ENCODE data around the gene SLC26A9.

The SLC26A9 gene

GRCh38 chr1:205974712-205975111, 31.5 kb upstream of the SLC26A9 start:
- no peaks in the 10 kb centered on the region for H3K27me3 ChIP-seq (replicated peaks; ENCODE audit: control insufficient read depth, insufficient read depth, low read length, poor library complexity, severe bottlenecking)
- H3K9me3 ChIP-seq (ENCODE audit: control insufficient read depth, low read length), result no peaks in the 10 kb centered on the region
- no peaks in the 10 kb centered on the region for H3K4me1 ChIP-seq (ENCODE audit: control insufficient read depth, insufficient read depth, low read length, poor library complexity, severe bottlenecking)
- H3K27ac ChIP-seq (ENCODE audit: insufficient read depth, low read length, poor library complexity, severe bottlenecking), result no peak overlapping the region
- no peaks in the 10 kb centered on the region for H3K36me3 ChIP-seq (ENCODE audit: control insufficient read depth, insufficient read depth, low read length)
- no peak overlapping the region for H3K4me3 ChIP-seq (ENCODE audit: insufficient read depth, low read depth, low read length, poor library complexity, severe bottlenecking)
- DNase-seq, result no peak

DNA sequence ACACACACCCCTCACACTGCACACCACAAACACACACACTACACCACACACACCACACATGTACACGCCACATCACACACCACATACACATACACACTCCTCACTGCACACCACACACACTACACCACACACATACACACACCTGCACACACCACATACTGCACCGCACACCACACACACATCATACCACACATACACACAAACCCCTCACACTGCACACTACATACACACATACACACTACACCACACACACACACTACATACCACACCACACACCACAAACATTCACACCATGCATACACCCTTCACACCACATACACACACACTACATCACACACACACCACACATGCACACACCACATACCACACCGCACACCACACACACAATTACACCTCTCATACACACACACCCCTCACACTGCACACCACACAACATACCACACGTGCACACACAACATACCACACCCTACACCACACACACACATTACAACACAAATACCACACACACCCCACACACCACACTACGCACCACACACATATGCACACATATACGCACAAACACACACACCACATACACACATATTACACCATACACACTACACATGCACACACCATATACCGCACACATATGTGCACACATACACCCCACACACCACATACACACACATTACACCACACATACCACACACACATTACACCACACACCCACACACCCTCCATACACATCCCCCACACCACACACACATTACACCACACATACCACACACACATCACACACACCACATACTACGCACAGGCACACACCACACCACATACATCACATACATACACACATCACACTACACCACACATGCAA, 30.3 kb upstream of the SLC26A9 start:
- no peak overlapping the region for H3K4me3 ChIP-seq (ENCODE audit: insufficient read depth, low read depth, low read length, poor library complexity, severe bottlenecking)
- no peak for DNase-seq

GRCh38 chr1:205972491-205973168, 29.4 kb upstream of the SLC26A9 start:
- DNase-seq, result no peak

More for the DNA sequence above, 30.3 kb upstream of the SLC26A9 start:
- no peaks in the 10 kb centered on the region for H3K4me1 ChIP-seq (ENCODE audit: control insufficient read depth, insufficient read depth, low read length, poor library complexity, severe bottlenecking)
- no peaks in the 10 kb centered on the region for H3K9me3 ChIP-seq (ENCODE audit: control insufficient read depth, low read length)
- no peaks in the 10 kb centered on the region for H3K27me3 ChIP-seq (replicated peaks; ENCODE audit: control insufficient read depth, insufficient read depth, low read length, poor library complexity, severe bottlenecking)
- no peak overlapping the region for H3K27ac ChIP-seq (ENCODE audit: insufficient read depth, low read length, poor library complexity, severe bottlenecking)
- no peaks in the 10 kb centered on the region for H3K36me3 ChIP-seq (ENCODE audit: control insufficient read depth, insufficient read depth, low read length)

DNA sequence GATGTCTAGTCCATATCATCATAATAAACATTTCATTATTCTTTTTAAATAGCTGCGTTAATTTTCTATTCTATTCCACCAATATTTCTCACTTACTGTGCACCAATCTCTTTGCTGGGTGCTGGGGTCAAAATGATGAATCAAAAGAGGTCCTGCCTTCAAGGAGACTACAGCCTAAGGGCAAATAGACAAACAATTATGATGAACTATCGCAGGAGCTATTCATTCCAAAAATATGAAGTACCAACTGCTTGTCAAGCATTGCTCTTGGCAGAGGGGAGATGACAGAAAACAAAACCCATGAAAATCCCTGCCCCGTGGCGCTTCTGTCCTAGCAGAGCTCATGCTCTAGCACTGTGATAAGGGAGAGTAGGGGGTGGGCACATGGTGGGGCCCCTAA, 28.8 kb upstream of the SLC26A9 start:
- H3K27me3 ChIP-seq (replicated peaks; ENCODE audit: control insufficient read depth, insufficient read depth, low read length, poor library complexity, severe bottlenecking), result no peaks in the 10 kb centered on the region
- H3K36me3 ChIP-seq (ENCODE audit: control insufficient read depth, insufficient read depth, low read length), result no peaks in the 10 kb centered on the region
- H3K27ac ChIP-seq (ENCODE audit: insufficient read depth, low read length, poor library complexity, severe bottlenecking), result no peak overlapping the region
- H3K4me3 ChIP-seq (ENCODE audit: insufficient read depth, low read depth, low read length, poor library complexity, severe bottlenecking), result no peak overlapping the region
- H3K4me1 ChIP-seq (ENCODE audit: control insufficient read depth, insufficient read depth, low read length, poor library complexity, severe bottlenecking), result no peaks in the 10 kb centered on the region
- DNase-seq, result no peak
- no peaks in the 10 kb centered on the region for H3K9me3 ChIP-seq (ENCODE audit: control insufficient read depth, low read length)

More at GRCh38 chr1:205972491-205973168, 29.4 kb upstream of the SLC26A9 start:
- Histone ChIP-seq H3K36me3 (ENCODE audit: control insufficient read depth, insufficient read depth, low read length) (no peaks in the 10 kb centered on the region), H3K27me3 (replicated peaks; ENCODE audit: control insufficient read depth, insufficient read depth, low read length, poor library complexity, severe bottlenecking) (no peaks in the 10 kb centered on the region), H3K4me3 (ENCODE audit: insufficient read depth, low read depth, low read length, poor library complexity, severe bottlenecking) (no peak overlapping the region), H3K27ac (ENCODE audit: insufficient read depth, low read length, poor library complexity, severe bottlenecking) (no peak overlapping the region), H3K4me1 (ENCODE audit: control insufficient read depth, insufficient read depth, low read length, poor library complexity, severe bottlenecking) (no peaks in the 10 kb centered on the region), H3K9me3 (ENCODE audit: control insufficient read depth, low read length) (no peaks in the 10 kb centered on the region)

DNA sequence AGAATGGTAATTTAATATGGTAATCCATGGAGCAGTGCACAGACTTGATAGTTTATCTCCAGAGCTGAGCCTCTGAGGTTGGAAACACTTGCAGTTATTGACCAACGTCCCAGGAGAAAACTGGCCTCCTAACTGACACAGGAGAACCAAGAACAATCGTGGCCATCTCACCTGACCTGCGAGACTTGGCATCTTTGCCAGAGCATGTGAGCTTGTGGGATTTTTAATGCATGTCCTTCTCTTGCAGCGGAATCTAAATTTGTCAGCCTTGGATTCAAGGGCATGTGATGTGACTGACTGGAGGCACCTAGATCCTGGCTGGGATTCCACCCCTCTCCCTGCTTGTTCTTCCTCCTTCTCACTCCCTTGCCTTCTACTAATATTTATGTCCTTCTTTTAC, 27.8 kb upstream of the SLC26A9 start:
- Histone ChIP-seq H3K27ac (ENCODE audit: insufficient read depth, low read length, poor library complexity, severe bottlenecking) (no peak overlapping the region), H3K27me3 (replicated peaks; ENCODE audit: control insufficient read depth, insufficient read depth, low read length, poor library complexity, severe bottlenecking) (no peaks in the 10 kb centered on the region), H3K36me3 (ENCODE audit: control insufficient read depth, insufficient read depth, low read length) (no peaks in the 10 kb centered on the region), H3K9me3 (ENCODE audit: control insufficient read depth, low read length) (no peaks in the 10 kb centered on the region), H3K4me3 (ENCODE audit: insufficient read depth, low read depth, low read length, poor library complexity, severe bottlenecking) (no peak overlapping the region), H3K4me1 (ENCODE audit: control insufficient read depth, insufficient read depth, low read length, poor library complexity, severe bottlenecking) (no peaks in the 10 kb centered on the region)
- no peak for DNase-seq

- H3K9me3 ChIP-seq (ENCODE audit: control insufficient read depth, low read length), result no peaks in the 10 kb centered on the region
- no peak overlapping the region for H3K27ac ChIP-seq (ENCODE audit: insufficient read depth, low read length, poor library complexity, severe bottlenecking)
- no peaks in the 10 kb centered on the region for H3K4me1 ChIP-seq (ENCODE audit: control insufficient read depth, insufficient read depth, low read length, poor library complexity, severe bottlenecking)
- H3K4me3 ChIP-seq (ENCODE audit: insufficient read depth, low read depth, low read length, poor library complexity, severe bottlenecking), result no peak overlapping the region
- no peaks in the 10 kb centered on the region for H3K27me3 ChIP-seq (replicated peaks; ENCODE audit: control insufficient read depth, insufficient read depth, low read length, poor library complexity, severe bottlenecking)
- no peak for DNase-seq
- no peaks in the 10 kb centered on the region for H3K36me3 ChIP-seq (ENCODE audit: control insufficient read depth, insufficient read depth, low read length)
Measured at GRCh38 chr1:205970486-205970885, 27.2 kb upstream of the SLC26A9 start.

GRCh38 chr1:205969229-205969628, 26.0 kb upstream of the SLC26A9 start:
- Histone ChIP-seq H3K9me3 (ENCODE audit: control insufficient read depth, low read length) (no peaks in the 10 kb centered on the region), H3K36me3 (ENCODE audit: control insufficient read depth, insufficient read depth, low read length) (no peaks in the 10 kb centered on the region), H3K27me3 (replicated peaks; ENCODE audit: control insufficient read depth, insufficient read depth, low read length, poor library complexity, severe bottlenecking) (no peaks in the 10 kb centered on the region), H3K27ac (ENCODE audit: insufficient read depth, low read length, poor library complexity, severe bottlenecking) (no peak overlapping the region), H3K4me1 (ENCODE audit: control insufficient read depth, insufficient read depth, low read length, poor library complexity, severe bottlenecking) (no peaks in the 10 kb centered on the region), H3K4me3 (ENCODE audit: insufficient read depth, low read depth, low read length, poor library complexity, severe bottlenecking) (no peak overlapping the region)
- no peak for DNase-seq

GRCh38 chr1:205967554-205968335, 24.5 kb upstream of the SLC26A9 start:
- Histone ChIP-seq H3K36me3 (ENCODE audit: control insufficient read depth, insufficient read depth, low read length) (no peaks in the 10 kb centered on the region), H3K27me3 (replicated peaks; ENCODE audit: control insufficient read depth, insufficient read depth, low read length, poor library complexity, severe bottlenecking) (no peaks in the 10 kb centered on the region), H3K4me3 (ENCODE audit: insufficient read depth, low read depth, low read length, poor library complexity, severe bottlenecking) (no peak overlapping the region), H3K27ac (ENCODE audit: insufficient read depth, low read length, poor library complexity, severe bottlenecking) (no peak overlapping the region), H3K9me3 (ENCODE audit: control insufficient read depth, low read length) (no peaks in the 10 kb centered on the region), H3K4me1 (ENCODE audit: control insufficient read depth, insufficient read depth, low read length, poor library complexity, severe bottlenecking) (no peaks in the 10 kb centered on the region)
- no peak for DNase-seq

- Histone ChIP-seq H3K4me3 (ENCODE audit: insufficient read depth, low read depth, low read length, poor library complexity, severe bottlenecking) (no peak overlapping the region), H3K27me3 (replicated peaks; ENCODE audit: control insufficient read depth, insufficient read depth, low read length, poor library complexity, severe bottlenecking) (no peaks in the 10 kb centered on the region), H3K36me3 (ENCODE audit: control insufficient read depth, insufficient read depth, low read length) (no peaks in the 10 kb centered on the region), H3K9me3 (ENCODE audit: control insufficient read depth, low read length) (no peaks in the 10 kb centered on the region), H3K27ac (ENCODE audit: insufficient read depth, low read length, poor library complexity, severe bottlenecking) (no peak overlapping the region), H3K4me1 (ENCODE audit: control insufficient read depth, insufficient read depth, low read length, poor library complexity, severe bottlenecking) (no peaks in the 10 kb centered on the region)
- no peak for DNase-seq
Measured at GRCh38 chr1:205965036-205965884, 22.0 kb upstream of the SLC26A9 start.
